Muscle layer of colon (tissue), 2 donors: ENCODE measurements around the gene ORC2.
"Not testable (repeated sequence)": the region's sequence is repeated elsewhere in the genome, so short reads cannot be mapped to it uniquely, and the experiment has no call there.

Source experiments
- H3K27ac ChIP-seq: one replicate; pipeline ENCODE4 v1.7.0; 2013; ENCODE audit warnings: low read depth, mild to moderate bottlenecking, low read length, moderate library complexity
- H3K27me3 ChIP-seq, 2 donors: one replicate each; pipeline ENCODE4 v1.7.0; 2013; ENCODE audit warnings: low read length in 2 of 2, mild to moderate bottlenecking in 2 of 2; ENCODE audit not compliant: insufficient read depth in 2 of 2, control insufficient read depth in 1 of 2
- H3K36me3 ChIP-seq: one replicate; pipeline ENCODE4 v1.7.0; 2013; ENCODE audit warnings: mild to moderate bottlenecking, low read length; ENCODE audit not compliant: insufficient read depth
- H3K4me1 ChIP-seq: one replicate; pipeline ENCODE4 v1.7.0; 2013; ENCODE audit warnings: mild to moderate bottlenecking, low read length; ENCODE audit not compliant: insufficient read depth
- H3K4me3 ChIP-seq, 2 donors: one replicate each; pipeline ENCODE4 v1.7.0; 2013; ENCODE audit warnings: low read length in 2 of 2, low read depth in 1 of 2, mild to moderate bottlenecking in 1 of 2, moderate library complexity in 1 of 2
- H3K9ac ChIP-seq: one replicate; pipeline ENCODE4 v1.7.0; 2013; ENCODE audit warnings: low read length
- H3K9me3 ChIP-seq: one replicate; pipeline ENCODE4 v1.7.0; 2013; ENCODE audit warnings: mild to moderate bottlenecking, low read length
- donor health status: abdominal sarcoma.
- donor health status: Adenocarcinoma of cecum.

The ORC2 gene

GRCh38 chr2:200968162-200968561 lies 4.7 kb upstream of the ORC2 start:
- no peaks in the 10 kb centered on the region for H3K27me3 ChIP-seq
- H3K4me3 ChIP-seq: no peak overlapping the region
- H3K36me3 ChIP-seq: no peaks in the 10 kb centered on the region
- no peak overlapping the region for H3K9ac ChIP-seq
- no peak overlapping the region for H3K27ac ChIP-seq
- H3K9me3 ChIP-seq: no peaks in the 10 kb centered on the region
- H3K4me1 ChIP-seq: peaks cover 4% of the 10 kb centered on the region

- Histone ChIP-seq H3K27ac (no peak overlapping the region), H3K4me3 (no peak overlapping the region), H3K27me3 (no peaks in the 10 kb centered on the region), H3K9ac (no peak overlapping the region), H3K9me3 (no peaks in the 10 kb centered on the region), H3K4me1 (peaks cover 13% of the 10 kb centered on the region), H3K36me3 (no peaks in the 10 kb centered on the region)
These were observed 3.3 kb upstream of the ORC2 start for GRCh38 chr2:200966770-200967169.

GRCh38 chr2:200964498-200964897 lies 1.0 kb upstream of the ORC2 start:
- H3K9ac ChIP-seq: no peak overlapping the region
- peaks cover under 1% of the 10 kb centered on the region for H3K36me3 ChIP-seq
- H3K4me3 ChIP-seq: peak overlapping the region; percentile 88 to 95
- no peak overlapping the region for H3K27ac ChIP-seq
- peaks cover 14% of the 10 kb centered on the region for H3K4me1 ChIP-seq
- no peaks in the 10 kb centered on the region for H3K27me3 ChIP-seq
- H3K9me3 ChIP-seq: no peaks in the 10 kb centered on the region

- H3K4me1 ChIP-seq: peaks cover 14% of the 10 kb centered on the region
- H3K9ac ChIP-seq: peak overlapping the region; percentile 83
- H3K27me3 ChIP-seq, H3K9me3 ChIP-seq, H3K36me3 ChIP-seq: not testable (repeated sequence)
- peak overlapping the region; percentile 88 to 95 for H3K4me3 ChIP-seq
- H3K27ac ChIP-seq: peak overlapping the region; percentile 79
These were observed 425 bp upstream of the ORC2 start for GRCh38 chr2:200963918-200964252.

- H3K27ac ChIP-seq: peak overlapping the region; percentile 79
- no peaks in the 10 kb centered on the region for H3K9me3 ChIP-seq
- H3K36me3 ChIP-seq: peaks cover 7% of the 10 kb centered on the region
- H3K9ac ChIP-seq: peak overlapping the region; percentile 83
- H3K27me3 ChIP-seq: no peaks in the 10 kb centered on the region
- peaks cover 14% of the 10 kb centered on the region for H3K4me1 ChIP-seq
- H3K4me3 ChIP-seq: peak overlapping the region; percentile 88 to 95
These were observed 693 bp downstream of the ORC2 start for GRCh38 chr2:200962811-200963123.

- Histone ChIP-seq H3K27me3 (no peaks in the 10 kb centered on the region), H3K36me3 (peaks cover 7% of the 10 kb centered on the region), H3K4me1 (peaks cover 14% of the 10 kb centered on the region), H3K4me3 (no peak overlapping the region), H3K27ac (no peak overlapping the region), H3K9me3 (no peaks in the 10 kb centered on the region), H3K9ac (no peak overlapping the region)
These were observed 1.8 kb downstream of the ORC2 start for GRCh38 chr2:200961674-200962073.

GRCh38 chr2:200950378-200950777 lies 13.1 kb downstream of the ORC2 start:
- Histone ChIP-seq H3K4me1 (no peaks in the 10 kb centered on the region), H3K36me3 (peaks cover 17% of the 10 kb centered on the region), H3K27me3 (no peaks in the 10 kb centered on the region), H3K27ac (no peak overlapping the region), H3K9me3 (no peaks in the 10 kb centered on the region), H3K4me3 (no peak overlapping the region), H3K9ac (no peak overlapping the region)

GRCh38 chr2:200945395-200945729 lies 18.1 kb downstream of the ORC2 start:
- no peak overlapping the region for H3K4me3 ChIP-seq
- H3K27ac ChIP-seq: no peak overlapping the region
- no peaks in the 10 kb centered on the region for H3K27me3 ChIP-seq
- no peaks in the 10 kb centered on the region for H3K9me3 ChIP-seq
- H3K4me1 ChIP-seq: no peaks in the 10 kb centered on the region
- no peak overlapping the region for H3K9ac ChIP-seq
- peaks cover 26% of the 10 kb centered on the region for H3K36me3 ChIP-seq

GRCh38 chr2:200944467-200945394 lies 18.7 kb downstream of the ORC2 start:
- Histone ChIP-seq H3K4me3 (no peak overlapping the region), H3K4me1 (no peaks in the 10 kb centered on the region), H3K9me3 (no peaks in the 10 kb centered on the region), H3K27ac (no peak overlapping the region), H3K9ac (no peak overlapping the region), H3K36me3 (peaks cover 31% of the 10 kb centered on the region), H3K27me3 (no peaks in the 10 kb centered on the region)

- Histone ChIP-seq H3K27ac (no peak overlapping the region), H3K4me1 (no peaks in the 10 kb centered on the region), H3K4me3 (no peak overlapping the region), H3K9me3 (no peaks in the 10 kb centered on the region), H3K36me3 (peaks cover 31% of the 10 kb centered on the region), H3K27me3 (no peaks in the 10 kb centered on the region), H3K9ac (no peak overlapping the region)
These were observed 19.8 kb downstream of the ORC2 start for GRCh38 chr2:200943527-200944105.

GRCh38 chr2:200939832-200940231 lies 23.6 kb downstream of the ORC2 start:
- Histone ChIP-seq H3K9me3 (no peaks in the 10 kb centered on the region), H3K36me3 (peaks cover 41% of the 10 kb centered on the region), H3K27me3 (no peaks in the 10 kb centered on the region), H3K4me1 (no peaks in the 10 kb centered on the region), H3K4me3 (no peak overlapping the region), H3K9ac (no peak overlapping the region), H3K27ac (no peak overlapping the region)
